ENCODE measurements around the gene DRC7.
A peak's percentile ranks its signal among the peaks of the same experiment; 100 is the strongest.
"Not testable (repeated sequence)": the region's sequence is repeated elsewhere in the genome, so short reads cannot be mapped to it uniquely, and the experiment has no call there.

DRC7 gene

GRCh38 chr16:57734308-57734924 lies 39.8 kb downstream of the DRC7 start:
- no peak for DNase-seq (ENCODE audit: low read depth, low spot score)

GRCh38 chr16:57734925-57735754 lies 40.5 kb downstream of the DRC7 start:
- DNase-seq (ENCODE audit: low read depth, low spot score) = peak; percentile 100

GRCh38 chr16:57735755-57736418 lies 41.3 kb downstream of the DRC7 start, which contains the start of gene KATNB1:
TSS of gene KATNB1 (plus strand) at chr16:57735770. CDS start at chr16:57737244, 1,474 bp downstream.
- DNase-seq (ENCODE audit: low read depth, low spot score) = no peak

GRCh38 chr16:57736419-57737351 lies 42.1 kb downstream of the DRC7 start:
- DNase-seq (ENCODE audit: low read depth, low spot score) = peak; percentile 15

GRCh38 chr16:57738844-57739243 lies 44.2 kb downstream of the DRC7 start:
- no peak for DNase-seq (ENCODE audit: low read depth, low spot score)

GRCh38 chr16:57739756-57740422 lies 45.3 kb downstream of the DRC7 start:
- DNase-seq (ENCODE audit: low read depth, low spot score) = no peak

GRCh38 chr16:57740423-57741071 lies 45.9 kb downstream of the DRC7 start:
- DNase-seq (ENCODE audit: low read depth, low spot score) = no peak

- no peak for DNase-seq (ENCODE audit: low read depth, low spot score)
These were observed 47.1 kb downstream of the DRC7 start for GRCh38 chr16:57741660-57742191.

GRCh38 chr16:57742543-57742942 lies 47.9 kb downstream of the DRC7 start:
- no peak for DNase-seq (ENCODE audit: low read depth, low spot score)

GRCh38 chr16:57743458-57743857 lies 48.9 kb downstream of the DRC7 start:
- DNase-seq (ENCODE audit: low read depth, low spot score) = no peak

- DNase-seq (ENCODE audit: low read depth, low spot score) = no peak
These were observed 49.5 kb downstream of the DRC7 start for GRCh38 chr16:57743886-57744641.

- DNase-seq (ENCODE audit: low read depth, low spot score) = no peak
These were observed 50.0 kb downstream of the DRC7 start for GRCh38 chr16:57744642-57744903.

- DNase-seq (ENCODE audit: low read depth, low spot score) = no peak
These were observed 51.2 kb downstream of the DRC7 start for GRCh38 chr16:57745768-57746167.

- DNase-seq (ENCODE audit: low read depth, low spot score) = not testable (repeated sequence)
These were observed 51.7 kb downstream of the DRC7 start for GRCh38 chr16:57746316-57746715.

- no peak for DNase-seq (ENCODE audit: low read depth, low spot score)
These were observed 52.5 kb downstream of the DRC7 start for GRCh38 chr16:57747091-57747490.

- DNase-seq (ENCODE audit: low read depth, low spot score) = no peak
These were observed 52.9 kb downstream of the DRC7 start for GRCh38 chr16:57747496-57747895.

GRCh38 chr16:57747996-57748395 lies 53.4 kb downstream of the DRC7 start:
- DNase-seq (ENCODE audit: low read depth, low spot score) = no peak

GRCh38 chr16:57748596-57748995 lies 54.0 kb downstream of the DRC7 start:
- DNase-seq (ENCODE audit: low read depth, low spot score) = no peak

- no peak for DNase-seq (ENCODE audit: low read depth, low spot score)
These were observed 54.6 kb downstream of the DRC7 start for GRCh38 chr16:57749101-57749692.

Data from smooth muscle cell of the brain vasculature (primary cell).